ENCODE results near the gene RAB10.

- TF ChIP-seq CEBPB (IDR thresholded peaks at IDR 0.05; ENCODE audit: low read depth), result no peak
- TF ChIP-seq CTCF (IDR thresholded peaks at IDR 0.05 in 2 of 3, conservative IDR thresholded peaks at IDR 0.05 in 1 of 3; ENCODE audit: borderline replicate concordance in 1 of 3, insufficient read depth in 1 of 3, low read depth in 2 of 3, low read length in 2 of 3), result no peak
- TF ChIP-seq POLR2AphosphoS5 (IDR thresholded peaks at IDR 0.05; ENCODE audit: low read depth, low read length), result no peak
- no peak for TF ChIP-seq EZH2 (IDR thresholded peaks at IDR 0.05)
- no peak for TF ChIP-seq SP1 (IDR thresholded peaks at IDR 0.05; ENCODE audit: low read depth)
- no peak for TF ChIP-seq YY1 (IDR thresholded peaks at IDR 0.05; ENCODE audit: extremely low read depth, insufficient replicate concordance, low read depth, low read length)
- TF ChIP-seq REST (IDR thresholded peaks at IDR 0.05; ENCODE audit: low read depth), result no peak
- TF ChIP-seq EZH2phosphoT487 (IDR thresholded peaks at IDR 0.05; ENCODE audit: borderline replicate concordance), result no peak
- no peak for TF ChIP-seq POLR2A (IDR thresholded peaks at IDR 0.05; ENCODE audit: borderline replicate concordance, extremely low read depth, insufficient read depth, insufficient read length)
- TF ChIP-seq RAD21 (IDR thresholded peaks at IDR 0.05; ENCODE audit: low read depth), result no peak
- no peak for TF ChIP-seq SIN3A (IDR thresholded peaks at IDR 0.05; ENCODE audit: low read depth)
Measured at GRCh38 chr2:26016012-26016705, 17.7 kb upstream of the RAB10 start.

Measured in HCT116 (cell line).